Stimulated activated CD4-positive, alpha-beta T cell treated with anti-CD3 and anti-CD28 coated beads, Interleukin-12 subunit alpha, Interleukin-12 subunit beta, amount 100 ng/mL, for 48 hours (primary cell): ENCODE results near the gene RECK.
"Not testable (repeated sequence)": the region's sequence is repeated elsewhere in the genome, so short reads cannot be mapped to it uniquely, and the experiment has no call there.

ENCODE experiments used
- DNase-seq, 3 donors: peaks; one replicate each; pipeline ENCODE4 v3.0.0-alpha.2; 2020; ENCODE audit warnings: low read depth in 2 of 3, low spot score in 1 of 3

The RECK gene

DNA sequence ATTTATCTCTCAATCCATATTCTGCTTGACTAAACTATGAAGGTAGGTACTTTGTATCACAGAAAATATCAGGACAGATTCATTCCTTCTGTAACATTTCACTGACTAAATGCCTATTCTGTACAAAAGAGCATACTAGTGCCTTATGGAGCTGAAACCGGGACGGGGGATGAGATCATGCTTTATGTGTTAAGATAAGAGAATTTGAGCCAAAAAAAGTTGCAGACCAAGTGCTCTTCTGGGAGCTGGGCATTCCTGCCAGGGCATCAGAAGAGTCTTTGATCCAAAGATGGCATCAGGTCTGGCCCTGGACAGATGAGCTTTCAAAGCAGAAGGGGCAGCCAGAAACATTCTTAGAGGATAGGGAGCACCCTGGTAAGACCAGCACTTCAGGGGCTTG lies 72.4 kb downstream of the RECK start:
- DNase-seq: no peak

DNA sequence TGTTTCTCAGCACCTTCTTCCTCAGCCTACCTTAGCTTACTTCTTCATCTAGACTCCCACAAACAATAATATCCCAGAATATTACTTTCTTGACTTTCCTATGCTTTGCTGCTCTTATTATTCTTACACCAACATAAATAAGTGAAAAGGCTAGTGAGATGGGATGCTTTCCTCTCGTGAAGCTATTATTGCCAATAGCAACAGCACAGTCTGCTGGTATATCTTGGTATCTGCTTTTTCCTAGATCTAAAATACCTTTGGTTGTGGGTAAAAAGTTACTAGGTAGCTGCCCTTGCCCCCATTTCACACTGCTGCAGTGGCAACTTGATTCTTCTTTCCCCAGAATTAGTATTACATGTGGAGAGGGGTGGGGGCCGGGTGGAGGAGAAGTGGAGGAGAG lies 73.7 kb downstream of the RECK start:
- DNase-seq: no peak

DNA sequence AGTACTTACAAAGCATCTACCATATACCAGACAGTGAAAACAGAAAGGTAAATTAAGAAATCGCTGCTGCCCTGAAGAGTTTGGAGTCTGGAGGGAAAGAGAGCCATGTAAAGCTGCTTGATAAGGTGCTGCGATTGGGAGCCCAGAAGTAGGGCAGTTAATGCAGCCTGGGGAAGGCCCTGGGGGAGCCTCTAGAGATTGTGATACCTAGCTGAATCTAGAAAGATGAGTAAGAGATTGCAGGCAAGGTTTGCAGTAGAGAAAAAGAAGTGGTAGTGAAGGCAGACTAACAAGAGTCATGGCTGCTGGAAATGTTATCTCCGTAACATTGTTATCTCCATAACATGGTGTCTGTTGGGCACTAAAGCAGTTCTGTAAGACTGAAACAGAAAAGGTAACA lies 75.8 kb downstream of the RECK start:
- DNase-seq: no peak

DNA sequence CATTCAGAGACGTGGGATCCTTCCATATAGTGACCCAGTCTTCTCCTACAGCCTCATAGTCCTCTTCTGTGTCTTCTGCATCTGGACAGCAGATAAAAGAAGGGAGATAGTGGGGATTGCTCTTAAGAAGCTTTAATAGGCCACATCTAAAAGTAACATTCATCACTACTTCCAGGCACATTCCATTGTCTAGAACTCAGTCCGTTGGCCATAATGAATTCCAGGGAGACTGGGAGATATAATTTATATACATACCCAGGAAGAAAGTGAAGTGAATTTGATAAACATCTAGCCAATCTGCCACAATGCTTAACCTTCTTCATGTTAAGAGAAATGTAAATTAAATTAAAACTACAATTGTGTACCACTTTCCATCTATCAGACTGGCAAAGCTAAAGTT lies 77.3 kb downstream of the RECK start:
- no peak for DNase-seq

DNA sequence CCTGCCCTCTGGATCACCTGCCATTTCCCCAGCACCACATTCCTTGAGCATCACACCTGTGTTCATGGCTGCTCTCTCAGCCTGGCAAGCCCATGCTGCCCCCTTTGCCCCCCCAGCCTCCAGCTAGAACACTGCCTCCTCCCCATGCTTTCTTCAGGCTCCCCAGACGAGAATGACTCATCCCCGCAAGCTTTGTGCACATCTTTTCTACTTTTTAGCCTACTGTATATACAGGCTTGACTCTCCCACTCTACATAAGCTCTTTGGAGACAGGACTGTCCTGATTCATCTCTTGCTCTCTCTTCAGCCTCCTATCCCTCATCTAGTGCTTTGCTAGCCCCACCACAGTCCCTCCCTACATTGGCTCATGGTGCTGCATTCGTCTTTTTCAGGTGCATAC lies 79.9 kb downstream of the RECK start:
- DNase-seq: no peak

DNA sequence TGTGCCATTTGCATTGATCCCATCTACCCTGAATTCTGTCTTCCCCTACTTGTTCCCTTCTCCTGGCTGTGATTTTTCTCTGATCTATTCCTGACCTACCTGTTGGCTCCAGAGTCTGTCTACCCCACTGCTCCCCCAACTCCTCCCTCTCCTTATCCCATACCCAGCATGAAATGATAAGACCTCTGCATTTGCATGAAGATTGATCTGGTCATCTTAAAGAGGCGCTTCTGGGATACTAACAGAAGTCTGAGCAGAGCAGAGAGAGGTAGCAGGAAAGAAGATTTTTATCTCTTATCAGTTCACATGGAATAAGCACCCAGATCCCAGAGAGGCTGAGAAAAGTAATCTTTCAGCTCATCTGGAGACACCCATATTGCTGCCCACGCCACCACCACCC lies 81.5 kb downstream of the RECK start:
- DNase-seq: no peak

DNA sequence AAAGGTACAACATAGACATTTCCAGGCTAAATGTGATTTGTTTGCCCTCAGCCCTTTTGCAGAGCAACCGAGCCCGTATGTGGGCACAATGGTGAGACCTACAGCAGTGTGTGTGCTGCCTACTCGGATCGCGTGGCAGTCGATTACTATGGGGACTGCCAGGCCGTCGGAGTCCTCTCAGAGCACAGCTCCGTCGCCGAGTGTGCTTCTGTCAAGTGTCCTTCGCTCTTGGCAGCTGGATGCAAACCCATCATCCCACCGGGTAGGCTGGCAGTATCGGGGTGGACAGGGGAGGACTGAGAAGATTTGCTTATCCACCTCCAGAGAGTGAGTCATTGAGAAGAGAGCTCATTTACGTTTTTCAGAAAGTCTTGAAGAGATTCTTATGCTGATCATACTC lies 82.0 kb downstream of the RECK start:
- no peak for DNase-seq

DNA sequence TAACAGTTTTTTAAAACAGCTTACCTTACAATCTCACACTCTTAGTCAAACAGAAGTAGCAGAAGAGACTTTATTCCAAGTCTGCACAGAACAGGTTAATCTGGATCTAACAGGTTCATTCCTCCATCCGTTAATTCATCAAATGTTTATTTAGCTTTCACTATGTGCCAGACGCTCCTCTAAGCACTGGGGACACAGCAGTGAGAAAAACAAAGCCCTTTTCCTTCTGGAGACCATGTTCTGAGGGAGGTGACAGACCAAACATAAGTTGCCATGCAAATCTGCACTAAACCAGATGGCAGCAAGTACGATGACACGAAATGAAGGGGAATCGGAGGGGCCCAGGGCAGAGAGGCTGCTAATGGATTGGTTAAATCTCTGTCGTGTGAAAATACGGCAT lies 82.8 kb downstream of the RECK start:
- no peak for DNase-seq

DNA sequence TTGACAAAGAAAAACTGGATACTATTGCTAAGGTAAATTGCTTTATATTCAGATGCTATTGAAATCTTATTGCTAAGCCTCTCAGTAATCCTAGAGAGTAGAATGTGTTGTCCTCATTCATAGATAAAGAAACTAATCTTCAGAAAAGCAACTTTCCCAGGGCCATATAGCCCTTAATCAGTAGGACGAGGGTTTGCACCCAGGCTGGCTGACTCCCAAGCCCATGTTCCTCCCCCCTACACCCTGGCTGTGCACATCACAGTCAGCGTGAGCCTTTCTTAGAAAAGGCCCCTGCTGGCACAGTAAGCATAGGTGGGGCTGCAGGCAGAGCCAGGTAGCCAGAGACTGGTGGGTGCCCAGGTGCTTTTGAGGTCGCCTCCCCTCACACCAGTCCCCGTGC lies 84.0 kb downstream of the RECK start:
- DNase-seq: no peak

DNA sequence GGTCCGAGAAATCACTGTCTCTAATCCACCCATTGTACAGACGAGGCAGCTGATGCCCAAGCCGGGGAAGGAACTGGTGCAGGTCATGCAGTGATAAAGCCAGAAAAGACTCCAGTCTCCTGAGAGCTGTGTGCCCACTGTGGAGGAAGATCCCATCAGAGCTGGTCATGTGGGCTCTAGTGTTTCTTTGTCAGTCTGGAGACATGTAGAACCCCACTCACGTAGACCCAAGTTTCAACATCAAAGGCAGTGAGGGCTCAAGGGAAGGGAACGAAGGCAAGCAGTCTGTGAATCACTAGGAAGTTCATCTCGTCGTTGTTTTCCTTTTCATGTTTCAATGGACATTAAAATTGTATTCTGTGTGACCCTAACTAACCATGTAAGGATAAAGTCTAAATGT lies 85.3 kb downstream of the RECK start:
- DNase-seq: no peak

DNA sequence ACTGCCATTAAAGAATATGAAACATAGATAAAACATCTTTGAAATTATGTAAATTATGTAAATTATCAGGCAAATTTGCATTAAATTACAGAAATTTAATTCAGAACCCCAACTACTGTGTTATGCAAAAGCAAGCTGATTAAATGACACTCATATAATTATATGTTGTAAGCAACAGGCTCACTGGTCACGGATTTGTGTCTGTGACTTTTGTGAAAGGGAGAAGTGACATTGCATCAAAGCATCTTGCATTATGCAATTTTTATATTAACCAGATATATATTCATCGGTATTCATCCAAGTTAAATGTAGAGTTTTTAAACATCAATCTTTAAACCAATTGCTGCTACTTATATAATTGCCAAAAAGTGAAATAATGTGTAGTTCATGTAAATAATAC lies 86.8 kb downstream of the RECK start:
- no peak for DNase-seq

DNA sequence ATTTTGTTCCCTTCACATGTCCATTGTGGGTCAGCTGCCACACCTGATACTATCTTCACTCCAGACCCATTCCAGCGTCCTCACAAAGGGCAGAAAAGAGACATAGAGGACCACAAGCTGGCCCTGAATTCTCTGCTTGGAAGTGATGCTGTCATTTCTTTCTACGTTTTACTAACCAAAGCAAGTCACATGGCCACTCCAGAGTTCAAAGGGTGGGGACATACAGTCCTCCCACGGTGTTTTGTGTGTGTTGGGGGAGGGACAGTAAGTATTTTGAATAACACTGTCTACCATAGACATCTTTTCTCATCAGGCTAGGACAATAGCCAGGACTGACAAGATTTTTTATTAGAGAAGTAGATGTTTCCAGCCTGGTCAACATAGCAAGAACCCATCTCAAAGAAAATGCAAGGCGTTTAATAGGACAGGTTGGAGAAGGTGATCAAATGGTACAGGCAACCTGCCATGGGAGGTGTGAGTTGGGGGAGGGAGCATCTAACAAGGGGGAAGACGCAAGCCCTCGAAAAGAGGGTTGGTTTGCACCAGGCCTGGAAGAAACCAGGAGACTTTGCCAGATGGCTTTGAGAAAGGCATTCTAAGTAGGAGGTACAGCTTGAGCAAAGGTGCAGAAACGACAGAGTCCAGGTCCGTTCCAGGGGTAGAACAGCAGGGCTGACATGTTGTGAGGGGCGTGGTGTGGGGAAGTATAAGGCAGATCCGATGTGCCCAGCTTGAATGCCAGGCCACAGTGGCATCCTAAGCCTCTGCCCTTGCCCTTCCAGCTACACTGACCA lies 88.5 kb downstream of the RECK start:
- DNase-seq: no peak

DNA sequence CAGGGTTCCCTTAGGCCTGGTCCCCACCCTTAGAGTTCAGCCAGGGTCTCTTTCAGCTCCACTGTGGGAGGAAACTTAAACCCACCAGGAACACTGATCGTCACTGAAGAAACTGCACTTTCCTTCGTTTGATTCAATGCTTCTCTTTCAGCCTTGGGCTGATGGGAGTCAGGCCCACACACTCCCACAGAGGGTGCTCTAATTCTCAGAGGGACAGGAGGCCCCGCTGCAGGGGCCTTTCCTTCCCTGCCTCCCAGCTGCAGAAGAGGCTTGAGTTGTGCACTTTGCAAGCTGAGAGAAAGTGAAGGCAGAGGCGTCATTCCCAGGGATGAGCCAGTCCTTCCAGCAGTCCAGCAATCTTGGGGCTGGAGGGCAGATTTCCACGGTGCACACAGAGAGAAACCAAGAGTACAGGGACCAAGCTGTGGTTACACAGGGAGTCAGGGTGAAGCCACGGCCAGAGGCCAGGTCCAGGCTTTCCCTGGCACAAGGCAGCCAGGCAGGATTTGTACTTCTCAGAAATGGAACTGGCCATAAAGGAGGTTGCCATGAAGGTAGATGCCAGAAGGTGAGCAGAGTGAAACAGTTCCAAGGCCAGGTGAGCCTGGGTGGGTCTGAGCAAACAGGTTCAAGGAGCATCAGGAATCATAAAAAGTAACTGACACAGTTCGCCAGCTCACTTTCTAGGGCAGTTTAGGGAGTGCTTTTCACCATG lies 89.5 kb downstream of the RECK start:
- DNase-seq: no peak

DNA sequence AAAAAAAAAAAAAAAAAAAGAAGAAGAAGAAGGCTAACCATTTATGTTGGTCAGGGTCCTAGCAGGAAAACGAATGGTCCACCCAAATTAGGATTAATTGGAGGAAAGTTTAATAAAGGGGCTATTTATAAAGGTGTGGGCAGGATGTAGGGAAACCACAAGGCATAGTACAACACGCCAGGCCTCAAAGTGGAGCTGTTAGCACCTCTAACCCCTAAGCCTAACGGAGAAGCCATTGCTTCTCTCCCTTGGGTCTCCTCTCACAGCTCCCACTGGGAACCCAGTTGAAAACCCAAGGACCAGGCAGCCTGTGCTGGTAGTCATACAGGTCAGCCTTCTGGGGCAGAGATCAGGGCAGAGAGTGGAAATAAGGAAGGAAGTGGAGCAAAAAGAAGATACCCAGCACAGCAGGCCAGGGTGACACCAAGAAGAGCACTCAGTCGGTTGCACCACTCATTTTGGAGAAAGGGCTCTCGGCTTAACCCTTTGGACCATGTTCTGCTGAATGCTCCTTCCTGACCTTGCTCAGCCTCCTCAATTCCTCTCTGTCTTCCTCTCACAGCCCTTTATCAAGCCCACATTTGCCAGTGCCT lies 91.0 kb downstream of the RECK start:
- DNase-seq: no peak

DNA sequence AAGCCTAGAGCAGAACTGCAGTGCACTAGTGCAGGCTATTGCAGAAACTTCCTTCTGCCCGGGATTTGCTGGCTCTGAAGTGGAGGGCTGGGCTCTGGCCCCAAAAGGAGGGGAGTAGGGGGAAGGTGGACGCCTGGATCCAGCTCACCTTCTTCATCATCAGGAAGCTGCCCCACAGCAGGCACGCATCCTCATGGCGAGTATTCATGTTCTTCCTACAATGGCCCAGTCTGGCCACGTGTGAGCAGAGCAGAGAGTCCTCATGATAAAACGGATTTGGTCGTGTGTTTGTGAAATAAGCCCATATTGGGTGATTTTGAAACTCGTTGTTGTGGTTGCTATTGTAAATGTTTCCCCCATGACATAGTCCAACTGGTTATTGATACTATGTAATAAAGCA lies 91.6 kb downstream of the RECK start:
- DNase-seq: no peak

DNA sequence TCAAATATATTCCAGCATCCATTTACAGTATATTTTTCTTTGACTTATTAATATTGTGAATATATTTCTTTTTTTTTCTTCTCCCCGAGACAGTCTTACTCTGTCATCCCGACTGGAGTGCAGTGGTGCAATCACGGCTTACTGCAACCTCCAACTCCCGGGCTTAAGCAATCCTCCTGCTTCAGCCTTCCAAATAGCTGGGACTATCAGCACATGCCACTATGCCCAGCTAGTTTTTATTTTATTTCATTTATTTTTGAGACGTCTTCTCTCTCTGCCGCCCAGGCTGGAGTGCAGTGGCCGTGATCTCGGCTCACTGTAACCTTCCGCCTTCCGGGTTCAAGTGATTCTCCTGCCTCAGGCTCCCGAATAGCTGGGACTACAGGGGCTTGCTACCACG lies 92.4 kb downstream of the RECK start:
- no peak for DNase-seq

DNA sequence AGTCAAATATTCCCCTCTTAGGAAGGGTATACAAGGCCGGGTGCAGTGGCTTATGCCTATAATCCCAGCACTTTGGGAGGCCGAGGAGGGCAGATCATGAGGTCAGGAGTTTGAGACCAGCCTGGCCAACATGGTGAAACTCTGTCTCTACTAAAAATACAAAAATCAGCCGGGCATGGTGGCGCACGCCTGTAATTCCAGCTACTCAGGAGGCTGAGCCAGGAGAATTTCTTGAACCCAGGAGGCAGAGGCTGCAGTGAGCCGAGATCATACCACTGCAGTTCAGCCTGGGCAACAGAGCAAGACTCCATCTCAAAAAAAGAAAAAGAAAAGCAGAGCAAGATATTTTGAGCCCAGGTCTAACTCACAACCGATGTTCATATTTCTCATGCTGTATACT lies 95.0 kb downstream of the RECK start:
- DNase-seq: not testable (repeated sequence)

DNA sequence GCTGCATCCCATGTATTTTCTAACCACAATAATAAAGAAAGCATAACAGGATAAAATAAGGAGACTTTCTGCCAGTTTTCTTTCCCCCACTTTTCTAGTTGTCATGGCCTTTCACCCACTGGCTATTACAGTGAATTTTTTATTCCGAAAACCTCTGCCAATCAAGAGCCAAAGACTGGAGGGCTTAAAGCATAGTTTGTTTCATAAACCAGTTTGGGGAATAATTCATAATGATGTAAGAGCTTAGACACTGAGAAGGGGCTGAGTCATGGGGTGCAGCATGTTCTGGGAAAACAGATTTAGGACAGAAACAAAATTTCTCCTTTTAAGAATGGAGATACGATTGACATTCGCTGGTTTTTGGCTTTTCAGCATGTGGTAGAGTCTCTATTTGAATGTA lies 95.4 kb downstream of the RECK start:
- DNase-seq: no peak

DNA sequence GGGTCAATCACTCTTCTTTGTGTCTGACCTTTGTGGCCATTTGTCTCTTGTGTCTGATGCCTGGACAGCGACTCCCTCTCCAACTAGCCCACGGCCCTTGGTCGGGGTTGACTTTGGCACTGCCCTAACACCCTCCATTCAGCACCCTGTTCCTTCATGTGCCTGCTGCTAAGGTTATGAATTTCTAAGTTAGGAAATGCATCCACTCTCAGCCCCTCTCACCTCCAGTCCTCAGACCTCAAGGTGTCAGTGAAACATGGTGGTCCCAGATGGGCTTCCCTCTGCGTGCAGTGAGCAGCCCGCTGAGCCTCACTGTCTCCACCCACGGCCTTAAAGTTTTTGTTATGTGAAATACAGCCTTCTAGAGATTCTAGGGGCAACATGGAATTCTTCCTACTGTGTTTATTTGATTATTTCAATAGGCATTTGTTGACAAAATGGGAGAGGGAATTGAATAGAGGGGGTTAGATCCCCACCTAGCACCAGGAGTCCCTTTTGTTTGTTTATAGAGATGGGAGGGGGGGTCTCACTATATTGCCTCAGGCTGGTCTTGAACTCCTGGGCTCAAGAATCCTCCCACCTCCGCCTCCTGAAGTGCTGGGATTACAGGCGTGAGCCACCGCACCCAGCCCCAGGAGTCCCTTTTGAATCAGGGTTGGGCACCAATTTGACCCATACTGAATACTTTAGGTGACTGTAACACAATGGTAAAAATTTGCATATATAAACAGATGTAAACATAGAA lies 98.2 kb downstream of the RECK start:
- DNase-seq: no peak

DNA sequence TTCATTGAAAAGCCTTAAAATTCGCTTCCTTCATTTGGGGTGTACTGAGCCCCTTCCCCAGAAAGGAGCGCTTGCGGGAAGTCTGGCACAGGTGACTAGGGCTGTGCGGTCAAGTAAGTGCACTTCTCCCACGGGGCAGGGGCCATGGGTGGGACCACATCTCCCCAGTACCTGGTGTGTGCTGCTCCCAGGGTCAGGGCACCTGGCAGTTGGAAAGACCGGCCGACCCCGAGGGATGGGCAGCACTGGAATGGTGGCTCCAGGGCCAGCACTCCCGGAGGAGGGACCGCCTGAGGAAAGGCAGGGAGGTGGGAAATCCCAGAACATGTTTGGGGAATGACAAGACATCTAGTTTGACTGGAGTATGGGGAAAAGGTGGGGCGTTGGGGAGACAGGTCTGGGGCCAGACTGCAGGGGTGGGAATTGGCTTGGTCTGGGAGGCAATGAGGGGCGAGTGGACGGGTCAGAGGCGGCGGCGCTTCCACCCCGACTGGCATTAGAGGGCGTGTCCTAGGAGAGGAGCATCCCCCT lies 99.1 kb downstream of the RECK start:
- no peak for DNase-seq

DNA sequence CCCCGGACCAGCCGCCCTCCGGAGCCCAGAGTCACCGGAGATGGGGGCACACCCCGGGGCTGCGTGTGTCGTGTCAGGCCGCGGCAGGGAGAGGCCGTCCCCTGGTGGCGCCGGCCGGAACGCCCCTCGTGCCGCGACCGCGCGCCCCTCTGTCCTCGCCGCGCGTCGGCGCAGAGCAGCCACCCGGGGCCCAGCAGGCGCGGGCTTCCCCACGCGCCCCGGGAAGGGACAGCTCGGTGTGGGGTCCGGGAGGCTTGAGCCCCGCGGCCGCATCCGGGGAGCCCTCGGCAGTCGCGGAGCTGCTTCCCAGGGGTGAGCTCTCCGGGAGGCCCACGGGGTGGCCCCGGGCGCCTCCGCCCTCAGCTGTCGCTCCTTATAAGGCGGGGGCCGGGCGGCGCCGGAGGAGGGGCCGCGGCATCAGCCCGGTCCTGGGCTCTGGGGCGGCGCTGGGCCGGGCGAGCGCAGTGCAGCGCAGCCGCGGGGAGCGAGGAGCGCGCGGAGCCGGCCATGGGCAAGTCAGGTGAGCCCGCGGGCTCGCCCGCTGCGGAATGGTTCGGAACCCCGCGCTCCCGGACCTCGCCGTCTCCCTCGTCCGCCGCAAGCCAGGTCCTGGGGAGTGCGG lies 99.7 kb downstream of the RECK start, which contains the start of gene GLIPR2:
Gene GLIPR2 (plus strand): TSS at position 462 of the 622 bp plus-strand sequence. CDS start 46 bp downstream, at position 508.
- peak; percentile 48 to 72 (median 50) for DNase-seq
